HG03097 (cell line): ENCODE data around the gene PKIG.
"Not testable (repeated sequence)": the region's sequence is repeated elsewhere in the genome, so short reads cannot be mapped to it uniquely, and the experiment has no call there.

Experiments
- ATAC-seq: cut with Tn5 transposase; IDR thresholded peaks from one replicate; pipeline ENCODE4 v1.9.1; 2021; ENCODE audit not compliant: unreplicated experiment, low FRiP score

Gene PKIG

DNA sequence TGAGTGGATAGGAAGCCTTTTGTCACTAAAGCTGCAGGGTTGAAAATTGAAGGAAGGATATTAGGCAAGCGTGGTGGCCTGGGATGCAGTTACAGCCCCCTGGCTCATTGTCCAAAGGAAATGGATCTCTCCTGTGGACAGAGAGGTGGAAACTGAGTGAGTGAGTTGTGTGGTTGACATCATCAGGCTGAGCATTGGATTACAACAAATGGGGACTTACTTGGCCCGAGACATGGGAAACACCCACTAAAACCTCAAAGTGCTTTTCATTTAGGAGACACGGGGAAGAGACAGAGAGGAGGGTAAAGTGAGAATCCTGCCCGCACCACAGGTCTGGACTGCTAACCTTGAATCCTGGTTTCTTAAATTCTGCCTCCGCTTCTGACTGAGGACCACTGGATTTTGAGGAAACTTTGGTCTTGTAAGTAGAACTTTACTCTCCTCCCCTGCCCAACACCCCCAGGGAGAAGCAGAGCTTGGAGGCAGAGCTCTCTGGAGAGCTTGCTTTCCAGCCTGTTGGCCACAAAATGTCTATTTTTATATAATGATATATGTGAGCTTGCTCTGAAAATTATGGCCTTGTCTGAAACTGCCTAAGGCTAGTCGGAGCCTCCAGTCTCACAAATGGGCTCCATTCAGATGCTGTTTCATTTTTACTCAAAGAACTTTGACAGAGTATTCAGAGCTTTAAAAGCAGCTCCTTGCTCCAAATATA is at the start of gene PKIG:
Gene PKIG (plus strand): TSS at position 269 of the 715 bp plus-strand sequence. CDS start 31,978 bp downstream, outside the sequence.
- ATAC-seq, result no peak

DNA sequence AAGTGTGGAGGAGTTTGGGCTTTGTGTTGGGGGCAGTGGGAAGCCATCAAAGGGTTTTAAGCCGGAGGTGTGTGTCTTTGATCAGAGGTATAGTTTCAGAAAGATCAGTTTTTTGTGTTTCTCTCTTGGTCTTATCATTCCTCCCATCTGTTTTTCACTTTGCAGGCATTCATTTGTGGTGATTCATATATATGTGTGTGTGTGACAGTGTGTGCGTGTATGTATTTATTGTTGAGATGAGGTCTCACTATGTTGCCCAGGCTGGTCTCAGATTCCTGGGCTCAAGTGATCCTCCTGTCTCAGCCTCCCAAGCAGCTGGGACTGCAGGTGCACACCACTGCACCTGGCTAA is 49.4 kb upstream of the PKIG start:
- ATAC-seq, result no peak

DNA sequence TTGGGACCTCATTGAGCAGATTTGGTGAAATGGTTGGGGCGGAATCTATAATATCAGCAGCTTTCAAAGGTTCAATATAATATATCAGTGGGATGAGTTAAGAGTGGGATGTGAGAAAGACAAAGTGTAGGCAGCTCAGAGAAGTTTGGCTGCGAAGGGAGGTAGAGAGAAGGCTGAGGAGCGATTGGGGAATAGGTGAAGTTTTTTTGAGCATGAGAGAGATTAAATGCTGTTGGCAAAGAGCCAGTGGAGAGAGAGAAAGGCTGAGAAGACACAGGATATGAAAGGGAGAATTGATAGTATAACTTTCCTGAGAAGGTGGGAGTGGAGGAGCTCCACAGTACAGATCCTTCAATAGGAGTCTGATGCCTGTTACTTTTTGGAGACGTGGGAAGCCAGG is 48.5 kb upstream of the PKIG start:
- no peak for ATAC-seq

DNA sequence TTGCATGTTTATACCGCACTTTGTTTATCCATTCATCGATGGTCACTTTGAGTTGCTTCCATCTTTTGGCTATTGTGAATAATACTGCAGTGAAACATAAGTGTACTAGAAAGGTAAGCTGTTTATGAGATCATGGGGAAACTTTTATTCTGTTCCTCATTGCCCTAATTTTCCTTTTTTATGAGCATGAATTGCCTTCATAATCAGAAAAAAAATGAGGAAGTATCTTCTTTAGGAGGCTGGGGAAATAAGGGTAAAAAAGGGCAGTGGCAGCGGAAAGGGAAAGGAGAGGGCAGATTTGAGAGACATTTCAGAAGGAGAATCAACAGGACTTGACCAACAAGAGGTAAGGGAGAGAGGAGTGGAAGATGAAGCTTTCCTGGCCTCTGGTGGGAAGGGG is 46.2 kb upstream of the PKIG start:
- no peak for ATAC-seq

DNA sequence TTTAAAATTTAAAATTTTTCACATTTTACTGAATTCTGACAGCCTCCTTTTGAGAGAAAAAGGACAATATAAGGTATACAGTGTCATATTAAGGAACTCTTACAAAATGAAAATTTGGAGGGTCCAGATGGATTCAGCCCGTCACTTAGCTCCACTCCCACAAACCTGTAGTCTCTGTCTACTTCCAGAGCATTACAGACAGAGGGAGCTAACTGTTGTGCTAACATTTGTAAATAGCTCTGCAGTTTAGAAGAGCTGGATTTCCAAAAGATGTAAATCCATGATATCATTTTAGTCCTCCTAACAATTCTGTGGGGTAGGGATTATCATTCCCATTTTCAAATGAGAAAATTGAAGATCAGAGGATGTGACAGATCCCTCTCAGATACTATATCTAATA is 44.4 kb upstream of the PKIG start:
- ATAC-seq, result no peak

DNA sequence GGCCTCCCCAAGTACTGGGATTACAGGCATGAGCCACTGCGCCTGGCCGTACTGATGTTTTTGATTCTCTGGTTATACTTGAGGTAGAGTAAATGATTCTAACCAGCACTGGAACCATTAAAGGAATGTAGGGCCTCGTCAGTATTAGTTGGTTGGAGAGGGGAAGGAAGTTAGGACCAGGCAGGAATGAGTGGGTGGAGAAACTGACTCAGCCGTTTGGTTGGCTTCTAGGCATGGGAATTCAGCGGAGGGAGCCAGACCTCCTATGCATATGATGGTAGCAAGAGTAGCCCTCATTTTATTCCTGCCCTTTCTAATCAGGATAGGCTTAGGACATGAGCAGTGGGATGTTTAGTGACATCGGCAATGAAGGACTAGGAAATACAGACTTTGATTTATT is 41.5 kb upstream of the PKIG start:
- no peak for ATAC-seq

DNA sequence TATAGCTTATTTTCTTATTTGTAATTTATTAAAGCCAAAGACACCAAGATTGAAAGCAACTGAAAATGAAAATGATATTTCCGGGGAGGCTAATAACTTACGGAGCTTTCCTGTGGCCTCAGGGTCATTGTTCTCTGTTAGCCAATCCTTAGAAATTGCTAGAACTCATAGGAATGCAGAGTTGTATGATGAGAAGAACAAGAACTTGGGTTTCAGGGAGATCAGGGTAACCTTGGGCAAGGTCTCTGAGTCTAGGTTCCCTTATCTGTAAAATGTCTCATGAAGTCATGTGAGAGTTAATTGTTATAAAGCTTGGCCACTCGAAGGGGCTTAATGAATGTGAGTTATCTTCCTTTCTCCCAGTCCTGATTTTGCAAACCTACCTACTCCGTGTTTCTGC is 40.4 kb upstream of the PKIG start:
- no peak for ATAC-seq

DNA sequence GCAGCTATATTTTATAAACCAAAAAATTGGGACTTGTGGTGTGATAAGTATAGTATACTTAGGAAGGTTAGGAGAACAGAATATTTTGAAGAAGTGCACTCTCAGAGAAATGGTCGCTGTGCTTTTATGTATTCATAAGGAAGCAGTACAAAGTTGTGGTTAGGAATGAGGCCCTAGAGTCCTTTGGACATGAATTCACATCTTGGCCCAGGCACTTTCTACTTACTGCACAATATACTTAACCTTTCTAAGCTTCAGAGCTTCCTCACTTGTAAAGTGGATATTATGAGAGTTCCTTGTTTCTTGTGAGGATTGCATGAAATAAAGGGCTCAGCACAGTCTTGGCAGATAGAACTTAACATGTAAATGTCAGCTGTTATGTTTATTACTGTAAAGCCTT is 39.5 kb upstream of the PKIG start:
- no peak for ATAC-seq

DNA sequence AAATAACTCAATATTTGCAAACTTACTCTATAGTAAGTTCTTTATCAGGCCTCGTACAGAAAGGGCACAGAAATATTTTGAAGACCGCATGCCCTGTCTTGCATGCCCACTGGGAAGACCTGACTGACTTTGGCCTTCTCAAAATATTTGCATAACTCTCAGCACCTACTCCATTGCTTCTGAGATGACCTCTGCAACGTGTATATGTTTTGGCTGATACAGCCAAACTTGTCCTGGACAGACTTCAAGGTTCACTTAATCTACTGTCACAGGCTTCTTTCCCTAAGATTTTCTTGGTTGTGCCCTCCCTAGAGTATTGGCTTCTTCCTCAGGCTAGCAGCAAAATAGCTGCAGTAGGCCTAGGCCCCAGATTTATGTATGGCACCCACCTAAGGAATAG is 39.0 kb upstream of the PKIG start:
- ATAC-seq, result no peak

DNA sequence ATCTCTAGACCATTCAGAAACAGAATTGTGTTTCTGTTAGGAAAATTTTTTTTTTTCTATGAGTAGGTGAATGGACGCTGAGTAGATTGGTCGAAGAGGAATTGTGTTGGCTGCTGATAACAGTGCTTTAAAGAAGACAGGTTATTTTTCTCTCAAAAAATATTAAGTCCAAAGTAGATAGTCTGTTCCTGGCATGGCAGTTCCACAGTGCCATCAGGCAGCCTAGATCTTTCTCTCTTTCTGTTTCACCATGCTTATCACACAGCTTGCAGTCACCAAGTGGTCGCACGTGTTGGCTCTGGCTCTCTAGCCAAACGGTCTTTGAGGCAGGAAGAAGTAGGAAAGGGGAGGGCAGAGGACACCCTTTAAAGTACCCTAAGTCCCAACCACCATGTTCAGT is 38.1 kb upstream of the PKIG start:
- ATAC-seq, result no peak

DNA sequence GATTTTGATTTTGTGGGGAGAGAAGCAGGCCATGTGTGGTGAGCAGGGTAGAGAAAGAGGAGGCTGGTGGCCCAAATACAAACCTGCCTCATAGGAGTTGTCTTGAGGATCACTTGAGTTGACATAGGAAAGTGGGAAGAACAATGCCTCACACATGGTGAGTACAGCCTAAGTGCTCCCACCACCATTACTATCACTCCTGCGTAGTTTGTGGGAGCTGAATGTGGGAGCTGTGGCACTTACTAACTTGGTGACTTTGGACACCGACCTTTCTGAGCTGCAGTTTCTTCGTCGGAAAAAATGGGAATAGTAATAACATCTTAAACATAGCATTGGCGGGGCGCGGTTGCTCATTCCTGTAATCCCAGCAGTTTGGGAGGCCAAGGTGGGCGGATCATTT is 35.0 kb upstream of the PKIG start:
- no peak for ATAC-seq

DNA sequence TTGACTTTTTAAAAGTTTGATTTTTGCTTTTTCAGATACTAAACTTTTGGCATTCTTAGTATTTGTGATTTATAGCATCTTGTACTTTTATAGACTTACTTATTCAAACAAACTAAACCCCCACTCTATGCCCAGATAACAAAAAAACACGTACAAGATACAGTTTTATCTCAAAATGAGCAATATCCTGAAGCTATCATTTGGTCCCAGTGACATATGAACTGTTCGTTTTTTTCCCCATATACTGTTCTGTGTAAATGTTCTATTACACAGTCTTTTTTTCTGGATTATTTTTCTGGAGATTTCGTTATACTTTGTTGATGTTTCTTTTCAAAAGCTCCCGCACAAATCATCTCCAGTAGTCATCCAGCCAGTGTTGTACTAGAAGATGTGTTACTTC is 33.3 kb upstream of the PKIG start:
- ATAC-seq, result no peak

DNA sequence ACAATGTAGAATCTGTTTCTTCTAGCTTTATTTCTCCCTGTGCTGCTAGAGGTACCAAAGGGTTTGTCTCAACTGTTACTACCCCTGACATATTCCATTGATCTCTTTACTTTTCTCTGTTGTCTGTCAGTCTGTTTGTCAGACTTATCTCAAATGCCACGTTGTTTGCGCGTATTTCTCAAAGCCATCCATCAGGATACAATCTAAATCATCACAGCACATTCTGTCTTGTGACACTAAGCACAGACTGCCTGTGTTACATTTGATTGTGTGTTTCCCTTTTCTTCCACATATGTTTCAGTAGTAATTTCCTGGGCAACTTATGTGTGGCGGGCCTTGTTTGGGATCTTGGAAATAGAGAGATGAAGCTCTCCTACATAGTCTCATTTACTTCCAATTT is 30.3 kb upstream of the PKIG start:
- no peak for ATAC-seq

DNA sequence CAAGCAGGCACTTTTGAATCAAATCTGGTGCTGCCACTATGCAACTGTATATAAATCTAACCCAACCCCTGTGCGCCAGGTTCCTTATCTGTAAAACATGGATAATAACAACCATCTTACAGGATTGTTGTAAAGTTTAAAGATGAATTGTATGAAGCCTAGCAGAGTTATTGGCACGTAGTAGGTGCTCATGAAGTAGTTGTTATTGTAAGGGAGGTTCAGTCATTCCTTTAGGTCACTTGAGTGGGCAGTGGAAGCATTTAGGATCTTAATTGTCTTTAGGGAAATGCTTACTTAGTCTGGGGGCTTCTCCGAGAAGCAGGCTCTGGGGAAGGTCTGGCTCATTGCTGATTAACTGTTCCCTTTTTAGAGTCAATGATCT is 29.8 kb upstream of the PKIG start:
- no peak for ATAC-seq

DNA sequence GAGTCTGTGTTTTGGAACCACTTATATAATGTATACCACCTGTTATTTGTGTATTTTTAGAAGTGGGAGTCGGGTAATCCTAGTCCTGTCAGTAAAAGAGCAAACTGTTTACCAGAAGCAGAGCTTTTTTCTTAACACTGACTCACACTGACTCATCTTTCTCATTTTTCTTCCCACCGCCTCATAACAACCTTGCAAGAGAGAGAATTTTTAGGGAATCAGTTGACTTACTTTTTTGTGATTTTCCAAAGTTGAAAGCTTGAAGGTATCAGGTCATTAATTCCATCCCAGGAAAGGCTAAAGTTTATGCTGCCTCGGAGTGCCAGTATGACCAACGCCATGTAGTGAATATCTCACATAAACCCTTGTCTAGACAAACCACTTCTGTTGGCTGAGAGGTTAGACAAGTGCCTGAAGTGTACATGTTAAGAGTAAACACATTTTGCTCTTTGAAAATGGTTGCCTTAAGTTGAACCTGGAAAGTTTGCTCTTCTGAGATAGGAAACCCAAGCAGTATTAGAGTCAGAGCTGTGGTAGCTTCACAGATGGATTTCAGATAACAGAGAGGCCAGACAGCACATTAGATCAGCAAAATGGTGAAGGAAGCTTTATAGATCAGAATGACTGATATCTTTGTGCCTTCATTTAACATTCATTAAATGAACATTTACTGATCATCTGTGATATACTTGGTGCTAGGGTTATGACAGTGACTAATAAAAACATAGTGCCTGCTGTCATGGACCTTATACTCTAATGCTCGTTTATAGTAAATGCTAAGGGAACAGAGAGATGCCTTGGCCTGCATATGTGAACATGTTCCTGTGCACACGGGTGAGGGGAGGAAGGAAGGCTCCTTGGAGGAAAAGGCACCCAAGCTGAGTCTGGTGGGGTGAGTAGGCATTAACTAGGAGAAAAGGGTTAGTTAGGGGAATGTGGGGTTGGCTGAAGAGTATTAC is 29.1 kb upstream of the PKIG start:
- no peak for ATAC-seq

DNA sequence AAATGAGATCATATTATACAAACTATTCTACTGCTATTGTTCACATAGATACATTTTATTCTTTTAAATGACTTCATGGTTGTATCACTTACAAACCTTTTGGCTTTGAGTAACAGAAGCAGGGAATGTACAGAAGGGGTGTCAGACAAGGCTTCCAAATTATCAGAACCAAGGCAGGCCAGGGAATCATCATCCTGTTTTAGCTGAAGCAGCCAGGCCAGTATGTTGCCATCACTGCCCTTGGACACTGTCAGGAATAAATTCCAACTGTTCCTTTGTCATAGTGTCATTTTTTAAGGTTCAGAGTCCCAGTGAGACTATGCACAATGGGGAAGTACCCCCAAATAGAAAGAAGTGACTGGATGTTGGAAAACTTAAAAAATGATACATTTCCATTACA is 23.1 kb upstream of the PKIG start:
- ATAC-seq, result no peak

DNA sequence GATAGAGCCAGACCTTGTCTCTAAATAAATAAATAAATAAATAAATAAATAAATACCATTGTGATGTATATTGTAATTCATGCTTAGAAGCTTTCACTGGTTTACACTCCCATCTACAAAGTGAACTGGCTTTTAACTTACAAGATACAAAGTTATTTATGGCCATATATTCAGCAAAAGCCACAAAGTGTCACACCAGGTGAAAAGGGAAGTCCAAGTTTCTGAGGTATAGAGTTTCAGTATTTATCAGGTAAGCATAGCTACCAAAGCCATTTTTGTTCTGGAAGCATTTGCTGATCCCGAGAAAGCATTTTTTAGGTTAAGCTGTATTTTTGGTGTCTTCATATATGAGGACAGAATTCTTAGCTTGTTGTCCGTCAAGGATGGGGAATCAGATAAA is 22.1 kb upstream of the PKIG start:
- ATAC-seq, result no peak

DNA sequence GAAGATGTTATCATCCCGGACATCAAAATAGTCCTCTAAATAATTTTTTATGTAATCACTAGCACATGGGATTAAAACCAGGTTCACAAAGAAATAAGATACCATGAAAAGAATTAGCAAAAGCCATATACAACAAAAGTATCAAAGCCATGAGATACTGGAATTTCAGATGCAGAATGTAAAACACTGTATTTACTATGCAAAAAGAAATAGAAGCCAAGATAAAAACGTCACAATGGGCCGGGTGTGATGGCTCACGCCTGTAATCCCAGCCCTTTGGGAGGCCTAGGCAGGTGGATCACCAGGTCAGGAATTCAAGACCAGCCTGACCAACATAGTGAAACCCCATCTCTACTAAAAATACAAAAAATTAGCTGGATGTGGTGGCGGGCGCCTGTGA is 21.6 kb upstream of the PKIG start:
- not testable (repeated sequence) for ATAC-seq

DNA sequence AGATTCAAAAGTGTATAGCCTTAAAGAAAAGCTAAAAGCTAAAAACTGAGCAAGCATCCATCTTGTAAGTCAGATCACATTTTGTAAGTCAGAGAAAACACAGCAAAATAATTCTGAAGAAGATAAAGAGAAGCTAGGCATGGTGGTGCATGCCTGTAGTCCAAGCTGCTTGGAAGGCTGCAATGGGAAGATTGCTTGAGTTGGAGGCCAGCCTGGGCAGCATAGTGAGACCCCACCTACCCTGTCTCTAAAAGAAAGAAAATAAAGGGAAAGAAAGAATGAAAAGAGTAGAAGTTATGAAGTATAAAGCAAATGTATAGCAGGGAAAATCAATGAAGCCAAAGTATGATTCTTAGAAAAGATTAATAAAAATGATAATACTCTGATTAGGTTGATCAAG is 20.5 kb upstream of the PKIG start:
- no peak for ATAC-seq

DNA sequence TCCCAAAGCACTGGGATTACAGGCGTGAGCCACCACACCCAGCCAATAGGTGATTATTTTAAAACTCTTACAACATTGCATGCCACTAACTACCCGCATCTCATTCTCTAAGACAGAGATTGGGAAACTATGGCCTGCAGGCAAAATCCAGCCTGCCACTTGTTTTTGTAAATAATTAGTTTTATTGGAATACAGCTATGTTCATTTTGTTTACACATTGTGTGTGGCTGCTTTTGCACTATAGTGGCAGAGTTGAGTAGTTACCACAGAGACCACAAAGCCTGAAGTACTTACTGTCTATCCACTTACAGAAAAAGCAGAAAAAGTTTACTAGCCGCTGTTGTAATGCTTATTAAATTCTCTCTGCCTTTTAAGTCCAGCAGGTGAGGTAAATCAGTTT is 16.4 kb upstream of the PKIG start:
- ATAC-seq, result no peak

DNA sequence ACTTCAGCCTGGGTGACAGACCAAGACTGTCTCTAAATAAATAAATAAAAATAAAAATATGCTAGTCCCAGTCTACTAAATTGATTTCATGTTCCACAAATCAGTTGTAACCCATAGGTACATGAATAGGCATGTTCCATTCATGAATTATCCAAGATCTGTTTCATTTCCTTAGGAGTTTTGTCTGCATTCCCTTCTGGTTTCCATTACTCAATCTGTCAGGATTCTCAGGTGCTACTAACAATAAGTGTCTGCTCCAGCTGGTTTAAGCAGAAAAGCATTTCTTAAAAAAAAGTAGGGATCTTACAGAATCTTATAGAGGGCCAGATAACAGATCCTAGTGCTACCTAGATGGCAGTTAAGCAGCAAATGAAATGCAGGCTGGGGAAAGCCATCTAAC is 15.6 kb upstream of the PKIG start:
- ATAC-seq, result no peak

DNA sequence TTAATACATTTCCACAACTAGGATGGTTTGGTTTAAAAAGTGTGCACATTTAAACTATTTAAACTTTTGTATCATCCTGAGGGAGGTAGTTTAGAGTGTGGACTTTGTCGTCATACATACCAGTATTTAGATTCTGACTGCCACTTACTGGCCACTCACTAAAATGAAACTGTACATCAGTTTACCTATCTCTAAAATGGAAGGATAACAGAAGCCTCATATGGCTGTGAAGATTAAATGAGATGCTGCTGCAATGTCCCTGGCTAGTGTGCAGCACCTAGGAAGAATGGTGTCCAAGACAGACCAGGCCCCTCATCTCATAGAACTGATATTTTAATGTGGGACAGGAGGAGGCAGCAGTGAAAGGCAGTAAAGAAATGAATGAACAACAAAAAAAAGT is 12.0 kb upstream of the PKIG start:
- no peak for ATAC-seq
